Activated CD4-positive, alpha-beta T cell treated with anti-CD3 and anti-CD28 coated beads for 36 hours (primary cell): ENCODE data around the gene IQCN. TPM values are rescaled to one million over a fixed set of nuclear protein-coding genes. Genes with fewer than 3 reads are reported as not detected.

ENCODE experiments used
- ATAC-seq: fragments of 200-7000 bp; cut with Tn5 transposase; one replicate; pipeline ENCODE4 v1.10.0; 2021; ENCODE audit warnings: mild to moderate bottlenecking, moderate library complexity
- CTCF ChIA-PET: fragments of 350-600 bp; sonication (Branson Sonifier 250); formaldehyde crosslinking; loops from one replicate; lab custom pipeline; 2021; ENCODE audit warnings: antibody characterized with exemption; lab: Charles Lee
- POLR2A ChIA-PET: fragments of 350-600 bp; sonication (Branson Sonifier 250); formaldehyde crosslinking; loops from one replicate; lab custom pipeline; 2021; ENCODE audit warnings: antibody characterized with exemption, inconsistent platforms; lab: Charles Lee
- DNase-seq: peaks from one replicate; pipeline ENCODE4 v3.0.0-alpha.2; 2020
- H3K27ac Mint-ChIP-seq: one replicate; pipeline ENCODE4 v1.8.0; 2021; ENCODE audit warnings: mixed read lengths
- H3K27me3 Mint-ChIP-seq: one replicate; pipeline ENCODE4 v1.8.0; 2021; ENCODE audit warnings: mixed read lengths
- H3K36me3 Mint-ChIP-seq: one replicate; pipeline ENCODE4 v1.8.0; 2021; ENCODE audit warnings: low read depth, mixed read lengths
- H3K4me1 Mint-ChIP-seq: one replicate; pipeline ENCODE4 v1.8.0; 2021; ENCODE audit warnings: mixed read lengths
- H3K4me3 Mint-ChIP-seq: one replicate; pipeline ENCODE4 v1.8.0; 2021; ENCODE audit warnings: mild to moderate bottlenecking, moderate library complexity, mixed read lengths
- H3K9me3 Mint-ChIP-seq: one replicate; pipeline ENCODE4 v1.8.0; 2021; ENCODE audit warnings: low read depth, mixed read lengths
- intact Hi-C, 2 experiments: fragments of 100-400 bp; cut with DNase I in 1 of 2; cut with micrococcal nuclease in 1 of 2; formaldehyde crosslinking; loops; one replicate each; pipeline versions ENCODE4 v1.14.2 to v1.15.1; 2022 to 2024; cut with DNase I, micrococcal nuclease
- total RNA-seq, 2 experiments: library from RNA; stranded (reverse); gene quantifications; one replicate each; pipeline ENCODE4 v1.2.3, GENCODE V29; 2021

Gene IQCN, protein sequence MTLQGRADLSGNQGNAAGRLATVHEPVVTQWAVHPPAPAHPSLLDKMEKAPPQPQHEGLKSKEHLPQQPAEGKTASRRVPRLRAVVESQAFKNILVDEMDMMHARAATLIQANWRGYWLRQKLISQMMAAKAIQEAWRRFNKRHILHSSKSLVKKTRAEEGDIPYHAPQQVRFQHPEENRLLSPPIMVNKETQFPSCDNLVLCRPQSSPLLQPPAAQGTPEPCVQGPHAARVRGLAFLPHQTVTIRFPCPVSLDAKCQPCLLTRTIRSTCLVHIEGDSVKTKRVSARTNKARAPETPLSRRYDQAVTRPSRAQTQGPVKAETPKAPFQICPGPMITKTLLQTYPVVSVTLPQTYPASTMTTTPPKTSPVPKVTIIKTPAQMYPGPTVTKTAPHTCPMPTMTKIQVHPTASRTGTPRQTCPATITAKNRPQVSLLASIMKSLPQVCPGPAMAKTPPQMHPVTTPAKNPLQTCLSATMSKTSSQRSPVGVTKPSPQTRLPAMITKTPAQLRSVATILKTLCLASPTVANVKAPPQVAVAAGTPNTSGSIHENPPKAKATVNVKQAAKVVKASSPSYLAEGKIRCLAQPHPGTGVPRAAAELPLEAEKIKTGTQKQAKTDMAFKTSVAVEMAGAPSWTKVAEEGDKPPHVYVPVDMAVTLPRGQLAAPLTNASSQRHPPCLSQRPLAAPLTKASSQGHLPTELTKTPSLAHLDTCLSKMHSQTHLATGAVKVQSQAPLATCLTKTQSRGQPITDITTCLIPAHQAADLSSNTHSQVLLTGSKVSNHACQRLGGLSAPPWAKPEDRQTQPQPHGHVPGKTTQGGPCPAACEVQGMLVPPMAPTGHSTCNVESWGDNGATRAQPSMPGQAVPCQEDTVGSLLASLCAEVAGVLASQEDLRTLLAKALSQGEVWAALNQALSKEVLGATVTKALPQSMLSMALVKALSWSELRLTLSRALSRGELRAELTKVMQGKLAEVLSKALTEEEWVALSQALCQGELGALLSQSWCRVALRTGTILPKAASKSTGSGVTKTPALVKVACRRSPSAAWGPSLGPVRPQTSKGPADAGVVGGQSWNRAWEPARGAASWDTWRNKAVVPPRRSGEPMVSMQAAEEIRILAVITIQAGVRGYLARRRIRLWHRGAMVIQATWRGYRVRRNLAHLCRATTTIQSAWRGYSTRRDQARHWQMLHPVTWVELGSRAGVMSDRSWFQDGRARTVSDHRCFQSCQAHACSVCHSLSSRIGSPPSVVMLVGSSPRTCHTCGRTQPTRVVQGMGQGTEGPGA (N-terminal part only)
- total RNA-seq = under 1 TPM; 0.40 to 0.43 TPM

DNA sequence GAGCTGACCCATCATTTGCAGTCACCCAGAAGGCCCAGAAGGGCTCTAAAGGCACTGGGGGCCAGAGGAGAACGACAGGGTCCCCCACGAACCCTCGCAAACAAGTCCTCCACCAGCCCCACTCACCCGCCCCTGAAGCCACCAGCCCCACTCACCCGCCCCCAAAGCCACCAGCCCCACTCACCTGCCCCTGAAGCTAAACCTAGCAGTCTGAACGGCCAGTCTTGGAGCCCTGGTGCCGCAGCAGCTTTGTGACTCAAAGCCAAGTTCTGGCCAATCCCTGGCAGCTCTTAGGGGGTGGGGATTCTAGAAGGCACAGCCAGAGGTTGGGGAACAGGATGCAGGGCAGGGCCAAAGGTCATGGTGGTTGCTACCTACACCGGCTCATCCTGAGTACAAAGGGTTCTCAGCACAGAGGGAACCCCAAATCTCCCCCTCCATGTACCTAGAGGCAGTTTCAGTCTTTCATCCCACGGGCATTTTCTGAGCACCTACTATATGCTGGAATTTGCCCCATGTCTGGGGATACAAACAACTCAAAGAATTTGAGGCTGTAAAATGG, at the start of gene IQCN:
IQCN (minus strand) TSS at position 234 of the 562 bp plus-strand sequence. CDS start 4,974 bp downstream, outside the sequence.
- CTCF ChIA-PET = interaction anchor here (0.6 to 3.0 kb wide), 6 partner anchors 31 to 119 kb away, joined by 3 to 10 read pairs (median 4); partner anchors contain the start of gene LSM4
- DNase-seq = peak; percentile 62

DNA sequence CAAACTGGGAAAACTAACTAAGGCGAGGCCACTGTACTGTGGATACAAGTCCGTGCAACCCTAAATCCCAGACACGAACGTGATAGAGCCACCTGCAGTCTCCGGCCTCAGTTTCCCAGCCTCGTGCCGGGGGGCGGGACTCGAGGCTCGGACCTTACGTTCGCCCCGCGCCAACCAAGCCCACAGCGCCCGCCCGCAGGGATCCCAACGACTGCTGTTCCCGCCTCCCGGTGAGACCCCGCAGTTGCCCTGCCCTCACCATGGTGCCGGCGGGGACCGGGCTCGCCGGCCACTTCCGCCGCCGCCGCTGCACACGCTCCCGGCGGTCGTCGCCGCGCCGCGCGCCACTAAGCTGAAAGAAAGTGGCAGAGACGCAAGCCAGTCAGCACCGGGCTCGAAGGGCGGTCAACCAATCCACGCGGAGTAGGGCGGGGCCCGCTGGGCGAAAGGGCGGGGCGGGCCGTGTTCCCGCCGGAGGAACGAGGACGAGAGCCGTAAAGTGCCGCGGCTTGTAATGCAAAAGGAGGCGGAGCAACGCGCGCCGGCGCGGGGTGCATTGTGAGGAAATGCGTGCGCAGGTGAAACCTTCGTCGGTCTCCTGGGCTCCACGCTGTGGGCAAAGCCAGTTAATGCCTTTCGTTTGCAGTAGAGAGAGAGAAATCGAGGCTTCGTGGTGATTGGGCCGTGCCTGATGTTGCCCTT, 48.7 kb upstream of the IQCN start, which contains the start of gene LSM4:
LSM4 (minus strand) TSS at position 318 of the 702 bp plus-strand sequence; CDS start at position 262, 56 bp downstream.
- Mint-ChIP-seq H3K27ac (peak within 1 kb of the TSS; percentile 98), H3K4me1 (peaks cover 54% of the 10 kb centered on the region), H3K4me3 (peak within 1 kb of the TSS; percentile 90), H3K27me3 (no peaks in the 10 kb centered on the region), H3K36me3 (peaks cover 34% of the 10 kb centered on the region), H3K9me3 (no peaks in the 10 kb centered on the region)
- DNase-seq = peak; percentile 100
- ATAC-seq = peak; percentile 94
- ChIA-PET CTCF (interaction anchor here (0.5 to 8.8 kb wide), 13 partner anchors 16 to 130 kb away, joined by 3 to 183 read pairs (median 5); partner anchors contain the start of genes IQCN, JUND and MPV17L2), POLR2A (interaction anchor here (0.6 to 3.8 kb wide), 7 partner anchors 18 to 418 kb away, joined by 3 to 209 read pairs (median 8); partner anchors contain the start of genes IQCN, JUND and MPV17L2)
- intact Hi-C loops = loop anchor here (1.0 to 2.0 kb wide), 11 partner anchors 19 to 314 kb away; partner anchors contain the start of genes KLHL26 (in 1 of the 2), MAST3 (in 1 of the 2), MPV17L2 (in 1 of the 2) and RAB3A (in 1 of the 2)

More for the DNA sequence above, at the start of gene IQCN:
- Mint-ChIP-seq H3K27ac (peak within 1 kb of the TSS; percentile 8), H3K4me3 (peak within 1 kb of the TSS; percentile 3), H3K4me1 (peaks cover 34% of the 10 kb centered on the region), H3K36me3 (peaks cover 21% of the 10 kb centered on the region), H3K9me3 (no peaks in the 10 kb centered on the region), H3K27me3 (no peaks in the 10 kb centered on the region)
- intact Hi-C loops = no loop called here
- ATAC-seq = peak; percentile 63
- POLR2A ChIA-PET = interaction anchor here (0.6 to 11.4 kb wide), 4 partner anchors 27 to 106 kb away, joined by 3 to 284 read pairs (median 110); partner anchors contain the start of gene LSM4

DNA sequence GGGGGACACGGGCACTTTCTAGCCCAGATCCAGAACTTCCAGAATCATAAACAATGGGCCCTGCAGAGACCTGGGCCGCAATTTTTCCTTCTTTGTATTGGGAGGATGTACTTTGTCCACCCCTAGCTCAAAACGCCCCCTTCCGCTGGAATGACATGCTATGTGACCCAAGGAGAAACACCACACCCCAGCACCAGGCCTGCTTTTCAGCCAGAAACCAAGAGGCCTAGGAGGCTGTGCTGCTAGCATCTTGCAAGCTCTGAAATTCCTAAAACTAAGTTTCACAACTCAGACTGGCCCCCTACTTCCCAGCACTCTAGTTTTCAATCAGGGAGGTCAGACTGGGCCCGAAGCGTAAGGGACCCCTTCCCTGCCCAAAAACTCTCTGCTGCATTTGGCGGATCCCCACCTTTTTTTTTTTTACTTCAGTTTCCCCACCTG, 48.1 kb upstream of the IQCN start:
- H3K4me3 Mint-ChIP-seq = peak overlapping the region; percentile 90
- DNase-seq (peak; percentile 69), ATAC-seq (no peak)
- H3K27me3 Mint-ChIP-seq = no peaks in the 10 kb centered on the region
- H3K9me3 Mint-ChIP-seq = no peaks in the 10 kb centered on the region
- H3K4me1 Mint-ChIP-seq = peaks cover 59% of the 10 kb centered on the region
- ChIA-PET POLR2A (interaction anchor here (0.6 to 3.8 kb wide), 8 partner anchors 15 to 417 kb away, joined by 3 to 209 read pairs (median 6); partner anchors contain the start of genes IQCN, JUND, MPV17L2 and PGPEP1), CTCF (interaction anchor here (0.6 to 8.8 kb wide), 15 partner anchors 10 to 231 kb away, joined by 3 to 183 read pairs (median 4); partner anchors contain the start of genes IQCN, JUND and MPV17L2)
- peaks cover 37% of the 10 kb centered on the region for H3K36me3 Mint-ChIP-seq
- H3K27ac Mint-ChIP-seq = peak overlapping the region; percentile 94
- intact Hi-C loops = loop anchor here (1.0 to 2.0 kb wide), 3 partner anchors 18 to 314 kb away; partner anchors contain the start of gene KLHL26 (in 1 of the 2)

DNA sequence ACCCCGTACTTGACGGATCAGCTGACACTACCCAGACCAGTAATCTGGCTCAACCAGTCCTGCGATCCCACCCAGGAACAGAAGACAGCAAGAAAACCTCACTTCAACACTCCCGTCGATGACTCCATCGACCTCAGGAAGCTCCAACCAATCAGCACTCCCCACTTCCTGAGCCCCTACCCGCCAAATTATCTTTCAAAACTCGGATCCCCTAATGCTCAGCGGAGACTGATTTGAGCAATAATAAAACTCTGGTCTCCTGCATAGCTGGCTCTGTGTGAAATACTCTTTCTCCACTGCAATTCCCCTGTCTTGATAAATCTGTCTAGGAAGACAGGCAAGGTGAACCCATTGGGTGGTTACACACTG, 47.5 kb upstream of the IQCN start:
- no peaks in the 10 kb centered on the region for H3K9me3 Mint-ChIP-seq
- ATAC-seq (peak; percentile 4), DNase-seq (peak; percentile 63)
- H3K4me1 Mint-ChIP-seq = peaks cover 59% of the 10 kb centered on the region
- H3K4me3 Mint-ChIP-seq = peak overlapping the region; percentile 90
- H3K36me3 Mint-ChIP-seq = peaks cover 37% of the 10 kb centered on the region
- no peaks in the 10 kb centered on the region for H3K27me3 Mint-ChIP-seq
- peak overlapping the region; percentile 94 for H3K27ac Mint-ChIP-seq
- CTCF ChIA-PET = interaction anchor here (0.6 to 8.8 kb wide), 13 partner anchors 11 to 231 kb away, joined by 3 to 183 read pairs (median 5); partner anchors contain the start of genes IQCN, JUND and MPV17L2
- POLR2A ChIA-PET = interaction anchor here (1.0 to 3.8 kb wide), 5 partner anchors 14 to 43 kb away, joined by 4 to 209 read pairs (median 14); partner anchors contain the start of genes IQCN, JUND and PGPEP1
- intact Hi-C loops = loop anchor here (1.0 to 2.0 kb wide), 3 partner anchors 17 to 315 kb away; partner anchors contain the start of gene KLHL26 (in 1 of the 2)

DNA sequence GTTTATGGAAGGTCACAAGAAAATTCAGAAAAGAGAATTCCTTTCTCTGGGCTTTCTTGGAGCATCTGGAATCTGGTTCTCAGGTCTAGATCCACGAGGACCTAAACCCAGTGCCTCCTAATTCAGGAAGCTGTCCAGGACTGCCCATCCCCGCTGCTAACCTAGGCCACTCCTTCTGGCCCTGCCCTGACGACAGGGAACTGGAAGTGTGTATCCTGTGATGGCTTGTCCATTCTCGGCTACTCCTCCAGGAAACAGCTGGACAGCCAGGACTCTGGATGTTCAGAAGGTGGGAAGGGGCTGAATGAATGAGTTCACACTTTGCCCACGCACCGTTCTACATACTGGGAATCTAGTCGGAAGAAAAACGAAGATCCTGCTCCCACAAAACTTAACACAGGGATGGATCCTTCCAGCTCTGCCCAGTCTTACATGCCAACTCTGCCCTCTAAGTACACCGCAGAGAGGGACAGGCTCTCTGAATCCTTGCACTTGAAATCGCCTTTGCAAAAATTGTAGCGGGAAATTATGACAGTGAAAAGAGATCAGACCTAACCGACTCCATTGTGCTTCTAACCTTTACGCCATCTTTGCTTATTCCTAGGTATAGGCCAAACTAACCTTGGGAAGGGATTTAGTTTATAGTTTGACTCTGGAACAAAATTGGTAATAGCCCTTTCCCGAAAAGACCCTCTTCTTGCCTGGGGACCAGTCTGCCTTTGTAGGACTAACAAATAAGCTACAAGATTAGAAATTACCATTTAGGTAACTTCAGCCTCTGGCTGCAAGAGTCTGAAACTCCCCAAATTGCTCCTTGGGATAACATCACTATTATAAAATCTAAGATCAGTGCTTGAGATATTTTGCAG, 46.8 kb upstream of the IQCN start:
- CTCF ChIA-PET = interaction anchor here (0.7 to 8.8 kb wide), 9 partner anchors 8 to 230 kb away, joined by 3 to 183 read pairs (median 5); partner anchors contain the start of genes IQCN and JUND

DNA sequence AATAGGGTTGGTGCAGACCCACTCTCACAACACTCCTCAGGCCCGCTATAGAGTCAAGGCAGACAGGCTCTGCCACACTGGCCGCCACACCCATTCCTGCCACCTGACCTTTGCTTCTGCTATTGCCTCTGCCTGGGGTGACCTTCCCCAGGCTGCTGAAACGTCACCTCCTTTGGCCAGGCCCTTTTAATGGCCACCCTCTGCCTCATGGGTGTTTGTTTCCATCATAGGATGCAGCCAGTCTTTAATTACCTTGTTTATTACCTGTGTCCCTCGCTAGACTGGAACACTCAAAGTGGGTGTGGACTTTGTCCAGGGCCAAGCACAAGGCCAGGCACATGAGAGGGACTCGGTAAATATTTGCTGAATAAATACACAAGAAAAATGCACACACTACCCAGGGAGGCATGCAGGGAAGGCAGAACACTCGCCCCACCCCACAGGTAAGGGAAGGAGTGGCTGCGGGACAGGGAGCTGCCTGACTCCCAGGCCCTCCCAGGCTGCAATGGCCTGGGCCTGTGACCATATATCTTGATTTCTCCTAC, 45.4 kb upstream of the IQCN start:
- H3K27me3 Mint-ChIP-seq = no peaks in the 10 kb centered on the region
- POLR2A ChIA-PET = interaction anchor here (0.6 to 3.8 kb wide), 5 partner anchors 15 to 41 kb away, joined by 5 to 209 read pairs (median 7); partner anchors contain the start of genes IQCN and JUND
- intact Hi-C loops = no loop called here
- peaks cover 64% of the 10 kb centered on the region for H3K4me1 Mint-ChIP-seq
- peak overlapping the region; percentile 85 for H3K27ac Mint-ChIP-seq
- H3K4me3 Mint-ChIP-seq = peak overlapping the region; percentile 67
- DNase-seq (no peak), ATAC-seq (no peak)
- H3K36me3 Mint-ChIP-seq = peaks cover 47% of the 10 kb centered on the region
- H3K9me3 Mint-ChIP-seq = no peaks in the 10 kb centered on the region
- CTCF ChIA-PET = interaction anchor here (3.0 to 8.8 kb wide), 2 partner anchors 9 to 40 kb away, joined by 15 to 183 read pairs; partner anchors contain the start of gene JUND

More for the DNA sequence above, 46.8 kb upstream of the IQCN start:
- ATAC-seq = no peak
- H3K36me3 Mint-ChIP-seq = peaks cover 40% of the 10 kb centered on the region
- POLR2A ChIA-PET = interaction anchor here (0.7 to 3.8 kb wide), 8 partner anchors 14 to 379 kb away, joined by 4 to 209 read pairs (median 6); partner anchors contain the start of genes IQCN, JUND and PGPEP1
- intact Hi-C loops = no loop called here
- H3K27me3 Mint-ChIP-seq = no peaks in the 10 kb centered on the region
- H3K27ac Mint-ChIP-seq = peak overlapping the region; percentile 94
- no peaks in the 10 kb centered on the region for H3K9me3 Mint-ChIP-seq
- DNase-seq = no peak
- peaks cover 62% of the 10 kb centered on the region for H3K4me1 Mint-ChIP-seq
- peak overlapping the region; percentile 90 for H3K4me3 Mint-ChIP-seq

DNA sequence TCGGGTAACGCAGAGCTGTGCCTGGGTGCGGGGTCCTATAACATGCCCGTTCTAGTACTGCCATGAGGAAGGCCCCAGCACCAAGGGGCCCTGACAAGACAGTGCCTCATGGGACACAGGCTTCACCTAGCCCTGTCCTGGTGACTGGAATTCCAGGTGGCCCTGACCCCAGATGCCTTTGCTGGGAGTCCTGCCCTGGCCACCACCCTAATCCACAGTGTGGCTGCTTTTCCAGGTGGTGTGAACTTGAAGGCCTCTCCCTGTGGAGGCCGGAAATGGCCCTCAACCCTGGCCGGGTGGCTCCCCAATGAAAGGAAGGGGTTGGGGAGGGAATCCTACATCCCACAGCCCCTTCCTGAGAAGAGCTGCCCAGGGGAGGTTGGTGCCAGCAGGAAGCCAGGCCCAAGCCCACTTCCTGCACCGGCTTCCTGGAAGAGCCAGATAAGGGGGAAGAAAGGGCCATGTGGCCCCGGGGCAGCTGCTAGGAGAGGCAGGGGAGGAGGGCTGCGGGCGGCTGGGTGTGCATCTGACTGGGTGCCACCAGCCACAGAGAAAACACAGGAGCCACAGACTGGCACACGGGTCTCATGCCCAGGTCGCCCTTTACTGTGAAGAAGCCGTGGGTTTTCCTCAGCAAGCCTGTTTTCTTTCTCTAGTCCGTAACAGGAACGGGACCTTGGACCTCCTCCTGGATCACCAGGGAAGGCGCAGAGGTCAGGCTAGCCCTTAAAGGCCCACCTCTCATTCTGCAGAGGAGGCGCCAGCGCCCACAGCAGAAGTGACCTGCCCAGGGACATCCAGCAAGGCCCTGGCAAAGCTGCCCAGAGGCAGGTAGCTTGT, 43.9 kb upstream of the IQCN start:
- intact Hi-C loops = loop anchor here (1.0 kb wide), 2 partner anchors 13 to 14 kb away; no protein-coding TSS in a partner anchor
- CTCF ChIA-PET = interaction anchor here (0.6 to 8.8 kb wide), 8 partner anchors 8 to 167 kb away, joined by 3 to 183 read pairs (median 5); partner anchors contain the start of genes IQCN and JUND
- H3K4me1 Mint-ChIP-seq = peaks cover 53% of the 10 kb centered on the region
- DNase-seq (peak; percentile 75), ATAC-seq (peak; percentile 60)
- H3K9me3 Mint-ChIP-seq = no peaks in the 10 kb centered on the region
- H3K36me3 Mint-ChIP-seq = peaks cover 56% of the 10 kb centered on the region
- peak overlapping the region; percentile 94 for H3K27ac Mint-ChIP-seq
- peak overlapping the region; percentile 67 for H3K4me3 Mint-ChIP-seq
- H3K27me3 Mint-ChIP-seq = no peaks in the 10 kb centered on the region
- POLR2A ChIA-PET = interaction anchor here (1.1 to 3.6 kb wide), 4 partner anchors 10 to 38 kb away, joined by 6 to 38 read pairs (median 8); partner anchors contain the start of gene JUND
